Measurements from ENCODE around the gene MED12. TPM values are rescaled to one million over a fixed set of nuclear protein-coding genes. Genes with fewer than 3 reads are reported as not detected.

MED12 gene
- total and polyA plus RNA-seq, 2 of the 8 experiments (the other 6 are each of a cell fraction or from before 2014, with no cell fraction given): 19.4 to 48.9 TPM

DNA sequence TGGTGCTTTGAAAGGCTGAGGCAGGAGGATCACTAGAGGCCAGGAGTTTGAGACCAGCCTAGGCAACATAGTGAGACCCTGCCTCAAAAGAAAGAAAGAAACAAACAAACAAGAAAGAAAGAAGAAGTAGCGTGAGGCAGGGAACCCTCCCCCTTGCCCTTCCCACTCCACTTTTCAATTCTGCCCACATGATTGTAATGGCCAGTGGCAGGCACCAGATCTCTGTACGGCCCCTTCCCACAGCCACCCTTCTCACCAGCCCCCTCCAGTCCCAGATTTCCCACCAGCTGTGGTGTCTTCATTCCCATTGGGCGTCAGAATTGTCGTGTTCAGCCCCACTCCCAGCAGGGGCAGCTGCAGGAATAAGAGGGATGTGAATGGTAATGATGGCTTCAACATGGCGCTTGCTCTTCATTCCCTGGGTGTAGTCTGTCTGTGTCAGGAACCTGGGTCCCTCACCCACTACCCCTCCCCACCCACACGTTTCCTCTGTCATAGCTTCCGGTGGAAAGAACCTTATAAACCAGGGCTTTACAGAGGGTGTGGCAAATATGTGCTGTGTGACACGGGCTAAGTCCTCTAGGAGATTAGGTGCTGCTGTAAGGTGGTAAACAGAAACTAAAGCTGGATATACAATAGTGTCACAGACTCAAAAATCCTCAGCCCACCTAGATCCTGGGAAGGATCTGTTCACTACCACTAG is 7.1 kb upstream of the MED12 start, which contains the start of gene IL2RG:
TSS of gene IL2RG (minus strand) at position 437 of the 703 bp plus-strand sequence. CDS start at position 399, 38 bp downstream.
- H4K20me1 ChIP-seq (replicated peaks in 1 of 2; ENCODE audit: control insufficient read depth in 1 of 2, insufficient read depth in 2 of 2, low read length in 2 of 2): no peaks in the 10 kb centered on the region
- H3K27ac ChIP-seq (ENCODE audit: low read depth, low read length): no peak within 1 kb of the TSS
- H3K9ac ChIP-seq (replicated peaks in 1 of 4; ENCODE audit: extremely low read depth in 1 of 4, low read depth in 3 of 4, low read length in 3 of 4): no peak within 1 kb of the TSS
- H4K5ac ChIP-seq (ENCODE audit: insufficient read length, low read depth, low read length): no peak within 1 kb of the TSS
- 0 out of 7 replicates have a peak, but pooled peaks cover 0 to 5% (median 0%) of the 10 kb centered on the region in 4 experiments for H3K4me1 ChIP-seq (replicated peaks in 1 of 4; ENCODE audit: control insufficient read depth in 3 of 4, insufficient read depth in 4 of 4, low read length in 3 of 4)
- H3K79me2 ChIP-seq (ENCODE audit: control insufficient read depth in 1 of 2, insufficient read depth in 2 of 2, low read length in 2 of 2): no peaks in the 10 kb centered on the region
- H3K9me3 ChIP-seq (ENCODE audit: insufficient read depth in 2 of 2, low read depth in 1 of 2, low read length in 1 of 2): no peaks in the 10 kb centered on the region
- no peak for FAIRE-seq
- H3K36me3 ChIP-seq (ENCODE audit: control insufficient read depth in 2 of 4, insufficient read depth in 4 of 4, low read length in 3 of 4): no peaks in the 10 kb centered on the region
- H4K91ac ChIP-seq (replicated peaks; ENCODE audit: insufficient read length, low read length): no peak within 1 kb of the TSS
- no peak within 1 kb of the TSS for H3K4ac ChIP-seq (replicated peaks; ENCODE audit: insufficient read length, low read depth, low read length)
- no peak within 1 kb of the TSS for H2AFZ ChIP-seq (ENCODE audit: low read length)
- H2BK12ac ChIP-seq (ENCODE audit: low read depth, low read length): no peak within 1 kb of the TSS
- 95% methylated on average over 8 of the region's 8 CpGs; no CpG with 5 or more reads in 1 of the 2 experiments for WGBS, 2 experiments (ENCODE audit: extremely low coverage in 1 of 2, insufficient coverage in 1 of 2, insufficient read length in 1 of 2, insufficient replicate concordance in 2 of 2, low coverage in 1 of 2, low lambda C conversion rate in 2 of 2, missing lambda C conversion rate in 1 of 2)
- H3K14ac ChIP-seq (ENCODE audit: insufficient read length): no peak within 1 kb of the TSS
- no peak within 1 kb of the TSS for H3K23ac ChIP-seq (ENCODE audit: insufficient read length)
- H3K56ac ChIP-seq (replicated peaks; ENCODE audit: insufficient read length, low read depth, low read length): no peak within 1 kb of the TSS
- H2BK5ac ChIP-seq (ENCODE audit: low read depth, low read length): no peak within 1 kb of the TSS
- no peak within 1 kb of the TSS for H3K4me2 ChIP-seq (ENCODE audit: insufficient read depth in 1 of 2, low read depth in 2 of 2, low read length in 2 of 2)
- no peak within 1 kb of the TSS for H2BK20ac ChIP-seq (ENCODE audit: low read length)
- H3K4me3 ChIP-seq (ENCODE audit: extremely low read depth in 1 of 4, insufficient read depth in 2 of 4, low read depth in 3 of 4, low read length in 4 of 4): no peak within 1 kb of the TSS
- H2BK15ac ChIP-seq (ENCODE audit: low read length): no peak within 1 kb of the TSS
- POLR2A ChIA-PET (ENCODE audit: partially characterized antibody): interaction anchor here (0.7 to 1.3 kb wide), 4 partner anchors 8 to 71 kb away, joined by 3 to 5 read pairs (median 4); no protein-coding TSS in a partner anchor
- CTCF ChIA-PET (ENCODE audit: partially characterized antibody): no interaction called here
- H3K18ac ChIP-seq (ENCODE audit: extremely low read depth, low read length): no peak within 1 kb of the TSS
- no peak for DNase-seq (ENCODE audit: low read depth in 1 of 2, low spot score in 2 of 2)
- peaks cover 0 to 2% (median 0%) of the 10 kb centered on the region in 4 experiments; a peak in 2 of 7 replicates for H3K27me3 ChIP-seq (replicated peaks in 1 of 4; ENCODE audit: control insufficient read depth in 3 of 4, extremely low read depth in 1 of 4, insufficient read depth in 3 of 4, low read length in 3 of 4)
- H3K79me1 ChIP-seq (ENCODE audit: low read depth, low read length): no peaks in the 10 kb centered on the region
- H3K23me2 ChIP-seq (ENCODE audit: low read depth, low read length): no peaks in the 10 kb centered on the region
- H4K8ac ChIP-seq (ENCODE audit: extremely low read depth, insufficient read depth, low read length): no peak within 1 kb of the TSS
- no peak within 1 kb of the TSS for H2BK120ac ChIP-seq (replicated peaks; ENCODE audit: low read depth, low read length)
- no peak within 1 kb of the TSS for H2AK5ac ChIP-seq (ENCODE audit: low read depth, low read length)
- TF ChIP-seq, protein P1, sequence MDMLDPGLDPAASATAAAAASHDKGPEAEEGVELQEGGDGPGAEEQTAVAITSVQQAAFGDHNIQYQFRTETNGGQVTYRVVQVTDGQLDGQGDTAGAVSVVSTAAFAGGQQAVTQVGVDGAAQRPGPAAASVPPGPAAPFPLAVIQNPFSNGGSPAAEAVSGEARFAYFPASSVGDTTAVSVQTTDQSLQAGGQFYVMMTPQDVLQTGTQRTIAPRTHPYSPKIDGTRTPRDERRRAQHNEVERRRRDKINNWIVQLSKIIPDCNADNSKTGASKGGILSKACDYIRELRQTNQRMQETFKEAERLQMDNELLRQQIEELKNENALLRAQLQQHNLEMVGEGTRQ (IDR thresholded peaks at IDR 0.05; ENCODE audit: low read length): no peak
- TF ChIP-seq BRCA1 (IDR thresholded peaks at IDR 0.05; ENCODE audit: low read depth, low read length): no peak
- TF ChIP-seq JUND (IDR thresholded peaks at IDR 0.05; ENCODE audit: low read length): no peak
- no peak for TF ChIP-seq CBX8 (IDR thresholded peaks at IDR 0.05; ENCODE audit: borderline replicate concordance, low read depth, low read length)
- no peak for TF ChIP-seq POLR2A (IDR thresholded peaks at IDR 0.05; ENCODE audit: control extremely low read depth in 1 of 2, low read depth in 2 of 2, low read length in 2 of 2)
- TF ChIP-seq SP2 (IDR thresholded peaks at IDR 0.05; ENCODE audit: low read length): no peak
- TF ChIP-seq GTF2F1 (IDR thresholded peaks at IDR 0.05; ENCODE audit: borderline replicate concordance, low read depth, low read length): no peak
- TF ChIP-seq MAFK (IDR thresholded peaks at IDR 0.05; ENCODE audit: low read depth, low read length): no peak
- no peak for TF ChIP-seq RNF2 (IDR thresholded peaks at IDR 0.05; ENCODE audit: borderline replicate concordance, low read depth, low read length, missing control alignments, poor library complexity, severe bottlenecking)
- TF ChIP-seq CHD2 (IDR thresholded peaks at IDR 0.05; ENCODE audit: low read length): no peak
- no peak for TF ChIP-seq BACH1 (IDR thresholded peaks at IDR 0.05; ENCODE audit: low read length)
- TF ChIP-seq TCF12 (IDR thresholded peaks at IDR 0.05; ENCODE audit: low read depth, low read length): no peak
- no peak for TF ChIP-seq SIRT6 (IDR thresholded peaks at IDR 0.05; ENCODE audit: low read length)

Measured in H1 (cell line).